ENCODE measurements around the gene TBX21. TPM values are rescaled to one million over a fixed set of nuclear protein-coding genes. Genes with fewer than 3 reads are reported as not detected.

The TBX21 gene
- total RNA-seq, 1 donor from 2014 or later: not detected

GRCh38 chr17:47708864-47709541 lies 24.0 kb upstream of the TBX21 start:
- DNase-seq (ENCODE audit: low read depth): no peak
- H3K4me3 ChIP-seq (ENCODE audit: low read depth, low read length): no peak overlapping the region
- no peak for TF ChIP-seq CTCF (conservative IDR thresholded peaks at IDR 0.05; ENCODE audit: low read depth, low read length)

- DNase-seq (ENCODE audit: low read depth): no peak
- TF ChIP-seq CTCF (conservative IDR thresholded peaks at IDR 0.05; ENCODE audit: low read depth, low read length): no peak
- no peak overlapping the region for H3K4me3 ChIP-seq (ENCODE audit: low read depth, low read length)
Measured at GRCh38 chr17:47709594-47709993, 23.4 kb upstream of the TBX21 start.

- no peak for TF ChIP-seq CTCF (conservative IDR thresholded peaks at IDR 0.05; ENCODE audit: low read depth, low read length)
- no peak for DNase-seq (ENCODE audit: low read depth)
- H3K4me3 ChIP-seq (ENCODE audit: low read depth, low read length): no peak overlapping the region
Measured at GRCh38 chr17:47711366-47712099, 21.5 kb upstream of the TBX21 start.

GRCh38 chr17:47712330-47713023 lies 20.6 kb upstream of the TBX21 start:
- DNase-seq (ENCODE audit: low read depth): no peak
- no peak overlapping the region for H3K4me3 ChIP-seq (ENCODE audit: low read depth, low read length)
- TF ChIP-seq CTCF (conservative IDR thresholded peaks at IDR 0.05; ENCODE audit: low read depth, low read length): no peak

- no peak overlapping the region for H3K4me3 ChIP-seq (ENCODE audit: low read depth, low read length)
- no peak for DNase-seq (ENCODE audit: low read depth)
- no peak for TF ChIP-seq CTCF (conservative IDR thresholded peaks at IDR 0.05; ENCODE audit: low read depth, low read length)
Measured at GRCh38 chr17:47713980-47714700, 18.9 kb upstream of the TBX21 start.

- no peak overlapping the region for H3K4me3 ChIP-seq (ENCODE audit: low read depth, low read length)
Measured at GRCh38 chr17:47714773-47715396, 18.2 kb upstream of the TBX21 start.

More at GRCh38 chr17:47714773-47715396, 18.2 kb upstream of the TBX21 start:
- no peak for DNase-seq (ENCODE audit: low read depth)
- TF ChIP-seq CTCF (conservative IDR thresholded peaks at IDR 0.05; ENCODE audit: low read depth, low read length): no peak

Measured in epithelial cell of proximal tubule (primary cell).